ENCODE data around the gene HMGCL.

HMGCL gene

GRCh38 chr1:23816361-23816760, 8.9 kb downstream of the HMGCL start:
- no peak for TF ChIP-seq CTCF (IDR thresholded peaks at IDR 0.05)

DNA sequence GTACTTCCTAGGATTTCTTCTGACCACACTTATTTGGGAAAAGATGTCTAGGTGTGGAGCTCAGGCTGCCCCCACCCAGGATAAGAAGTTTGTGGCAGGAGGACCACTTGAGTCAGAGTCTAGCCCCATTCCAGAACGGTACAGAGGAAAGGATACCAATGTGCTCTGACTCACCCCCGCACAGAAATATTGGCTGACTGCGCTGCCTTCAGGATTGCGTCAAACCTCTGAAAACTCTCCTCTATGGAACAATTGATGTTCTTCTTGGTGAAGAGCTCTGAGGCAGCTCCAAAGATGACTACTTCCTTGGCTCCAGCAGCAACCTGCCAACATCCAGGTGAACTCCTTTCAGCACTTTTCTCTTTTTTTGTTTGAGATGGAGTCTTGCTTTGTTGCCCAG, 11.2 kb downstream of the HMGCL start:
- no peak for TF ChIP-seq CTCF (IDR thresholded peaks at IDR 0.05)

- peak; percentile 62 for TF ChIP-seq CTCF (IDR thresholded peaks at IDR 0.05)
Observed at GRCh38 chr1:23810818-23811540, 14.2 kb downstream of the HMGCL start.

- peak; percentile 60 for TF ChIP-seq CTCF (IDR thresholded peaks at IDR 0.05)
Observed at GRCh38 chr1:23809751-23810171, 15.5 kb downstream of the HMGCL start.

DNA sequence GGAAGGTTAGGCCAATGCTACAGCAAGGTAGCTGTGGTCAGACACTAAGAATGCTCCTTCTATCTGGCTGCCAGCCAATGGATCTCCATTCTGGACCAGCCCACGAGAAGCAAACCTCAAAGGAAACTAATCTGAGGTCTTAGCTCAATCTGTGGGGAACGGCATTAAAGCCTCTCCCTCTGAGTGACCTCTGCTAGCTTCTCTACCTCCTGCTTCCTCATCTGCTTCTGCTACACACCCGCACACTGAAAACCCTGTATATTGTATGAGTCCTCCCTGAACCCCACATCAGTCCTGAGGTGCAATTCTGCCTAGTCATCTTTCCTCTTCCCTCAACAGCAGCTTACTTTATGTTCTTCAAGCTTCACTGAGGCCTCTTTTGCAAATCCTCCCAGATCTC, 17.8 kb downstream of the HMGCL start:
- no peak for TF ChIP-seq CTCF (IDR thresholded peaks at IDR 0.05)

- no peak for TF ChIP-seq CTCF (IDR thresholded peaks at IDR 0.05)
Observed at GRCh38 chr1:23806280-23806679, 18.9 kb downstream of the HMGCL start.

- no peak for TF ChIP-seq CTCF (IDR thresholded peaks at IDR 0.05)
Observed at GRCh38 chr1:23805025-23805424, 20.2 kb downstream of the HMGCL start.
